ENCODE data around the gene OR2AT4.

The OR2AT4 gene

DNA sequence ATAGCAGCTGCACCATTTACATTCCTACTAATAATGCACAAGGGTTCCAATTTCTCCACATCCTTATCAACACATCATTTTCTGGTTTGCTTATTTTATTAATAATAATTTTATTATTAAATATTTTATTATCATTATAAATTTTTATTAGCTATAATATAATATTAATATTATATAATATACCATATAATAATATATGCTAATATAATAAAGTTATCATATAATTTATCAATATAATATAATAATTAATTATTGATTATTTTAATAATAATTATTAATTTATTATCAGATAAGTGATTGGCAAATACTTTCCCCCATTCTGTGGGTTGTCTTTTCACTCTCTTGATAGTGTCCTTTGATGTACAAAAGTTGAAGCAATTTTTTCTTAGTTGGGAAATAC is 27.7 kb downstream of the OR2AT4 start:
- TF ChIP-seq, protein P1, sequence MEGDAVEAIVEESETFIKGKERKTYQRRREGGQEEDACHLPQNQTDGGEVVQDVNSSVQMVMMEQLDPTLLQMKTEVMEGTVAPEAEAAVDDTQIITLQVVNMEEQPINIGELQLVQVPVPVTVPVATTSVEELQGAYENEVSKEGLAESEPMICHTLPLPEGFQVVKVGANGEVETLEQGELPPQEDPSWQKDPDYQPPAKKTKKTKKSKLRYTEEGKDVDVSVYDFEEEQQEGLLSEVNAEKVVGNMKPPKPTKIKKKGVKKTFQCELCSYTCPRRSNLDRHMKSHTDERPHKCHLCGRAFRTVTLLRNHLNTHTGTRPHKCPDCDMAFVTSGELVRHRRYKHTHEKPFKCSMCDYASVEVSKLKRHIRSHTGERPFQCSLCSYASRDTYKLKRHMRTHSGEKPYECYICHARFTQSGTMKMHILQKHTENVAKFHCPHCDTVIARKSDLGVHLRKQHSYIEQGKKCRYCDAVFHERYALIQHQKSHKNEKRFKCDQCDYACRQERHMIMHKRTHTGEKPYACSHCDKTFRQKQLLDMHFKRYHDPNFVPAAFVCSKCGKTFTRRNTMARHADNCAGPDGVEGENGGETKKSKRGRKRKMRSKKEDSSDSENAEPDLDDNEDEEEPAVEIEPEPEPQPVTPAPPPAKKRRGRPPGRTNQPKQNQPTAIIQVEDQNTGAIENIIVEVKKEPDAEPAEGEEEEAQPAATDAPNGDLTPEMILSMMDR (IDR thresholded peaks at IDR 0.05; ENCODE audit: low read depth, low read length, missing control alignments), result no peak
- H3K4me3 ChIP-seq (replicated peaks; ENCODE audit: low read depth, low read length), result no peak overlapping the region
- DNase-seq (ENCODE audit: extremely low read depth, low read depth), result no peak

DNA sequence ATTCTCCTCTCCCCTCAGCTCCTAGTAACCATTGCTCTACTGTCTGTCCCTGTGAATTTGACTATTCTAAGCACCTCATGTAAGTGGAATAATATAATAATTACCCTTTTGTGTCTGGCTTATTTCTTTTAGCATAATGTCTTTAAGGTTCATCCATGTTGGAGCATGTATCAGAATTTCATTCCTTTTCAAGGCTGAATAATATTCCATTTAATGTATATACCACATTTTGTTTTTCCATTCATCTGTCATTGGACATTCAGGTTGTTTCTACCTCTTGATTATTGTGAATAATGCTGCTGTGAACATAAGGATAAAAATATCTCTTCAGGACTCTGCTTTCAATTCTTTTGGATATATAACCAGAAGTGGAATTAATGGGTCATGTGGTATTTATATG is 28.1 kb downstream of the OR2AT4 start:
- no peak overlapping the region for H3K4me3 ChIP-seq (replicated peaks; ENCODE audit: low read depth, low read length)
- no peak for DNase-seq (ENCODE audit: extremely low read depth, low read depth)
- TF ChIP-seq, protein P1 (IDR thresholded peaks at IDR 0.05; ENCODE audit: low read depth, low read length, missing control alignments), result no peak

DNA sequence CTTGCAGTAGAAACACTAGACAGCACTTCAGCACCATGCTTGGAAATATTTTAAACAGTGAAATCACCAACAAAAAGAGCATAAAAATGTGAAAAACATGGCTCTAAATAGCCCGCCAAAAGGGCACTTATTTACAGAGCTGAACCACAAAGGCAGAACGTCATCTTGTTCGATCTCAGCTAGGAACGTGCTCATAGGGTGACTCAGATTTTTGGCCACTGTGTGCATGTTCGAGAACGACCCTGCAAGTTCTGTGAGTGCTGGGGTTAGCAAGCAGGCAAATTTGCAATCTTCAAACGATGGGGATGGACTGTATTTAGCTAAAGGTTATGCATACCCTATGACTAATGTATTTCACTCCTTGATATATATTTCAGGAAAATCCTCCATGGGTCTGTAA is 30.6 kb downstream of the OR2AT4 start:
- TF ChIP-seq, protein P1 (IDR thresholded peaks at IDR 0.05; ENCODE audit: low read depth, low read length, missing control alignments), result no peak
- no peak overlapping the region for H3K4me3 ChIP-seq (replicated peaks; ENCODE audit: low read depth, low read length)
- DNase-seq (ENCODE audit: extremely low read depth, low read depth), result no peak

DNA sequence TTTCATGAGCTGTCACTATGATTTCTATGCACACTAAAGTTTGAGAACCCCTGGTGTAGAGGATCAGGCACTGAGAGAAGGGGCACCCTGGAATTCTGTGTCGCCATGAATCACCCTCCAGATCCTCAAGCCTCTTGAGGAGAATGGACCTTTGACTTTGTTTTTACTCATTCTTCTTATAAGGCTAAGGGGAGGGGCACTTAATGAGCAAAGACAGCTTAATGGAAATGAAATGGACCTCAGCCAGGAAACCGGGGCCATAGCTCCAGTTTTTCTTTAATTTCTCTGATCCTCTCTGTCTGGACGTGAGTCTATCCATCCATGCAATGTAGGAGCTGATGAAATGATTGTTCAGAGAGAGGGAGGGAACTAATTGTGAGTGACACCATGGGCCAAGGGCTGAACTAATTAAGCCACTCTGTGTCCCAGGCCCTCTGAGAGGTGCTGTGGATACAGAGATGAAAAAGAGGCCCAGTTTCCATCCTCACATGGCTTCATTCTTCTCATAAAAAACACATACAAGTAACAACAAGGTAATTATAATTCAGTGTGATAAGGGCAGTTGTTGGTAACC is 32.8 kb downstream of the OR2AT4 start:
- TF ChIP-seq, protein P1 (IDR thresholded peaks at IDR 0.05; ENCODE audit: low read depth, low read length, missing control alignments), result no peak
- H3K4me3 ChIP-seq (replicated peaks; ENCODE audit: low read depth, low read length), result no peak overlapping the region
- DNase-seq (ENCODE audit: extremely low read depth, low read depth), result no peak

DNA sequence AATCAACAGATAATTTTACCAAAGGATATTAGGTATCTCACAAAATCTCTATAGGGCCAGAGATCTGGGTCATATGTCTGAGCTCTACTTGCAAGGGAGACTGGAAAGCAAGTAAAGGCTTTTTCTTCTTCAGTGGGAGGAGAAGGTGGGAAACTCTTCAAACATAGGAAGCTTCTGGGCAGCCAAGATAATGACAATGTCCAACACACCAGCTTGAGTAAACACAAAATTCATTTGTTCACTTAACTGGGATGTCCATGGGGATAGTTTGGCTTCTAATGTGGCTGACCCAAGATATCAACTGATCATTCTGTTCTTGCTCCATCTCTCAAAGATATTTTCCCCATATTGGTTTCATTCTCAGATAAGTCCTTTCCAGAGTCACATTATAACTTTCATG is 37.4 kb downstream of the OR2AT4 start:
- no peak overlapping the region for H3K4me3 ChIP-seq (replicated peaks; ENCODE audit: low read depth, low read length)
- no peak for DNase-seq (ENCODE audit: extremely low read depth, low read depth)
- TF ChIP-seq, protein P1 (IDR thresholded peaks at IDR 0.05; ENCODE audit: low read depth, low read length, missing control alignments), result no peak

DNA sequence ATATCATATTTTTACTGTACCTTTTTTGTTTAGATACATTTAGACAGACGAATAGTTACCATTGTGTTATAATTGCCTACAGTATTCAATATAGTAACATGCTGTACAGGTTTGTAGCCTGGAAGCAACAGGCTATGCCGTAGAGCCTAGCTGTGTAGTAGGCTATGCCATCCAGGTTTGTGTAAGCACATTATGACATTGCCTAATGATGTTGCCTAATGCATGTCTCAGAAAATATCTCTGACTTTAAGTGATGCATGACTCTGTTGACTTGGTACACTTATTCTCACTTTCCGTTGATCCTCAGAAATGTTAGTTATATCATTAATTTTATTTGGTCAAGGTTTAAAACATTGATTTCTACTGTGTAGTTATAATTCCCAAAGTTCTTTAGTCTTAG is 39.9 kb downstream of the OR2AT4 start:
- no peak for DNase-seq (ENCODE audit: extremely low read depth, low read depth)
- TF ChIP-seq, protein P1 (IDR thresholded peaks at IDR 0.05; ENCODE audit: low read depth, low read length, missing control alignments), result no peak
- H3K4me3 ChIP-seq (replicated peaks; ENCODE audit: low read depth, low read length), result no peak overlapping the region

DNA sequence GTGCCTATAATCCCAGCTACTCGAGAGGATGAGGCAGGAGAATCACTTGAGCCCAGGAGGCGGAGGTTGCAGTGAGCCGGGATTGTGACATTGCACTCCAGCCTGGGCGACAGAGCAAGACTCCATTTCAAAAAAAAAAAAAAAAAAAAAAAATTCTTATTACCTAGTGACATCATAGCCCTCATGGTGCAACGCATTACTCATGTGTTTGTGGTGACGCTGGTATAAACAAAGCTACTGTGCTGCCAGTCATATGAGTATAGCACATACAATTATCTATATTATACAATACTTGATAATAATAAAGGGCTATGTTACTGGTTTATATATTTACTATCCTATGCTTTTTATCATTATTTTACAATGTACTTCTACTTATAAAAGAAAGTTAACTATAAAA is 41.2 kb downstream of the OR2AT4 start:
- DNase-seq (ENCODE audit: extremely low read depth, low read depth), result no peak
- TF ChIP-seq, protein P1 (IDR thresholded peaks at IDR 0.05; ENCODE audit: low read depth, low read length, missing control alignments), result no peak
- H3K4me3 ChIP-seq (replicated peaks; ENCODE audit: low read depth, low read length), result no peak overlapping the region
